Measurements from ENCODE around the gene SKAP1.

Gene SKAP1

DNA sequence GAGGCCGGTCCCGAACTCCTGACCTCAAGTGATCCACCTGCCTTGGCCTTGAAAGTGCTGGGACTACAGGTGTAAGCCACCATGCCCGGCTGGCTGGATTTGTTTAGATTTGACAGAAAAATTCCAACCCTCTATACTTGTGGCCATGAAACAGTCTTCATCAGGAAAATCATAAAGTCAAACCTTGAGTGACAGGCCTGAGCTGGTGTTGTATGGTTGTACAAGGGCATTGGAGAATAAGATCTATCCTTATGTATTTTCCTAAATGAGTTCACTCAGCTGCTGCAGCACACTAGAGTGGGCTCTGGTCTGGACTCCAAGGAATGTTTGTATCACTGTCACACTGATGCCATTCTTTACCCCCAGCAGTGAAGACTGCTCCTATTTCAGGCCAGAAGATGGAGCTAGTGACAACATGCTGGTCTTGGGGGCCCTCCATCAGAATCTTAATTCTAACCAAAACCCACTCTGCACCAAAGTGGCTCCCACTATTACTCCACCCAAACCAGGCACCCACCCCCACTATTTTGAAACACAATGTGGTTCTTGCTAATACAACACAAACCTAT, 295.0 kb downstream of the SKAP1 start:
- DNase-seq = no peak

DNA sequence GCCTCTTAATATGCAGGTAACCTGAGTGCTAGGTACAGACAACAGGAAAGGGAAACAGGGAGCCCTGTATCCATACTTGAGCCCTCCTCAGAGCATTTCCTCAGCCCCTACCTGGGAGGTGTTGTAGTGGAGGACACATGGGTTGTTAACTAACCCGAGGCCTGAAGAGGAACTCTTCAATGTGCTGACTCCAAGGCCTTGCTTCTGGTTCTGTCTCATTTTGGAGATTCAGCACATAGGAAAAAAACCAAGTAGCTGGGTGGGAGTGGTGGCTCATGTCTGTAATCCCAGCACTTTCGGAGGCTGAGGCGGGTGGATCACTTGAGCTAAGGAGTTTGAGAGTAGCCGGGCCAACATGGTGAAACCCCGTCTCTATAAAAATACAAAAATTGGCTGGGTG, 297.6 kb downstream of the SKAP1 start:
- peak; percentile 92 for DNase-seq

DNA sequence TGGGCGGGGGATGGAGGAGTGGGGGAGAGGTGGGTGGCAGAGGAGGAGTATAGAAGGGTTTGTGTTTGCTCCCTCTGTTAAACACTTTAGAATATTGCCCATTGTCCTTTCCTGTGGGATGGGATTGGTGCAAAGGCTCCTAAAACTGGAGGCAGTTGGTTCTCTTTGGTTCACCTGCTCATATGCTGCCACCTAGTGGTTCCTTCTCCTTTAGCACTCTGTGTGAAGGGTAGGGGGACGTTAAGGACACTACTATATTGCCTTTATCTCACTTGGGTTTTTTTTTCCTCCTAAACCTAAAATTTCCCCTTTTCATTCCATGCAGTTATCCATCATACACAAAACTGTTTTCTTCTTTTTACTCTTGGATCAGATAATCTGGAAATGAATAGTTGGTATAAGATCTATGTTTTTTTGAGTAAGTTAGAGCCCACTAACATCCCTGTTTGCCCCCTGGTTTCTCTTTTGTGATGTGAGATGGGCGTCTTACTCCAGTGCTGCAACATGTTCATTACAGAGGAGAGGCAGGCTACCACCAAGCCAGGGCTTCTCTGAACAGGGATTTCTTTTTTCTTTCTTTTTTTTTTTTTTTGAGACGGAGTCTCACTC, 298.7 kb downstream of the SKAP1 start:
- peak; percentile 72 for DNase-seq

- DNase-seq = no peak
These were observed 300.0 kb downstream of the SKAP1 start for GRCh38 chr17:48129981-48130380.

- no peak for DNase-seq
These were observed 301.6 kb downstream of the SKAP1 start for GRCh38 chr17:48128400-48128799.

DNA sequence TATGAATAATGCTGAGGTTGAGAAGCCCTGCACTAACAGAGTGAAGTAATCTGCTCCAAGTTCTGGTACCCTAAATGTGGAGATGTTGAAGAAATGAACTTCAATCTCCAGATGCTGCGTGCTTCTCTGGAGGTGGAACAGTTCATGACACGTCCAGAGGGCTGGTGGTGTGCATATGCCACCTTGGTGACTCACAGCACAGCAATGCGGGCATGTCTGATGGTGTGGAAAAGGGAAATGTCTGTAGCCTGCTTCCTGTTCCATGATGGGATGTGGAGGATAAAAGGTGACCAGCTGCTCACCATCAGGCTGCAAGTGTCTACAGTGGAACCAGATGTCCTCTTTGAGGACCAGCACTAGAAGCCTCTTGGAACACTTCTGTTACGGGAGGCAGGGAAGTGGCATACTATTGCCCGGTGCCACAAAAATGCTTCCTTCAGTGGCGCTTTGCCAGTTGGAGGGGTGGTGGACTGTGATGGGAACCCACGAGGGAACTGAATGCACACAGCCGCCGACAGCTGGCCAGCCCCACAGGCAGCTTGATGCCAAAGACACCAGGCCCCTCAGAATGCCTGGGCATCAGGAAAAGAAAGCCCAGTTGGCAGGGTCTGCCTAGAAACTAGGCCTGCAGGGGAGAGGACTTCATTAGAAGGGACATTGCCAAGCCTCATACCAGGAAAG, 302.5 kb downstream of the SKAP1 start:
- DNase-seq = no peak

DNA sequence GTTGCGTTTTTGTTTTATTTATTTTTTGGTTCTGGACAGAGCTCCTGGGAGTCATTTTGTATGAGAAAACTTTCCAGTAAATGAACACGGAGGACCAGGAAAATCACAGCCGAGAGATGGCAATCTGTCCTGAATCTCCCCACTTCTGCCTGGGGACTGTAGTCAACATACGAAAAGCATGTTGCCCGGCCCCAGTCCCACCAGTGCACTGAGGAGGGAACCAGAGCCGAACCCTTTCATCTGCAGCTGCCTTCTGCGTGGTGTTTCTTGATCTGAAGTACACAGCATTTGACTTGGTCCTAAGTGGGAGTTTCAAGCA, 303.5 kb downstream of the SKAP1 start:
- DNase-seq = no peak

- no peak for DNase-seq
These were observed 304.0 kb downstream of the SKAP1 start for GRCh38 chr17:48125829-48126531.

DNA sequence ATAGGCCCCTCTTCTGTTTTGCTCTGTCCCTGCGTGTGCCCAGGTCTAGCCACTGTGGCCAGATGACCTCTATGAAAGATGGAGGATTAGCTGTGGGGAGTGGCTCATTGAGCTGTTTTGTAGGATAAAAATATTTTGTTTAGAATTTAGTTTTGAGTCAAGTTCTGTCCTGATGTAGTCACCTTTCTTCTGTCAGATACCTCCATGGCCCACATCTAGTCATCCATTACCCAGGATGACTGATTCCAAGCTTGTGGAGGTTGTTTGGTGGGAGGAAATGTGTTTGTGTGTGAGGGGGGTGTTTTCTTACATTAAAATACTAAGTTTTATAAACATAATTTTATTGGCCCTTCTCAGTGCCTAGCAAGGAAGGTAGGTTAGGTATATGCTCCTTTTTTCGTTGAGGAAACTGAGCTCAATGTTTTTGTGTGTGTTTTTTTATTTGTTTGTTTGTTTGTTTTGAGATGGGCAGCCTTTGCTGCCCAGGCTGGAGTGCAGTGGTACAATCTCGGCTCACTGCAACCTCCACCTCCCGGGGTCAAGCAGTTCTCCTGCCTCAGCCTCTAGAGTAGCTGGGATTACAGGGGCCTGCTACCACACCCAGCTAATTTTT, 306.1 kb downstream of the SKAP1 start:
- no peak for DNase-seq

- DNase-seq = no peak
These were observed 306.9 kb downstream of the SKAP1 start for GRCh38 chr17:48123111-48123510.

- DNase-seq = no peak
These were observed 307.4 kb downstream of the SKAP1 start for GRCh38 chr17:48122665-48123045.

GRCh38 chr17:48121923-48122664, 307.9 kb downstream of the SKAP1 start:
- no peak for DNase-seq

DNA sequence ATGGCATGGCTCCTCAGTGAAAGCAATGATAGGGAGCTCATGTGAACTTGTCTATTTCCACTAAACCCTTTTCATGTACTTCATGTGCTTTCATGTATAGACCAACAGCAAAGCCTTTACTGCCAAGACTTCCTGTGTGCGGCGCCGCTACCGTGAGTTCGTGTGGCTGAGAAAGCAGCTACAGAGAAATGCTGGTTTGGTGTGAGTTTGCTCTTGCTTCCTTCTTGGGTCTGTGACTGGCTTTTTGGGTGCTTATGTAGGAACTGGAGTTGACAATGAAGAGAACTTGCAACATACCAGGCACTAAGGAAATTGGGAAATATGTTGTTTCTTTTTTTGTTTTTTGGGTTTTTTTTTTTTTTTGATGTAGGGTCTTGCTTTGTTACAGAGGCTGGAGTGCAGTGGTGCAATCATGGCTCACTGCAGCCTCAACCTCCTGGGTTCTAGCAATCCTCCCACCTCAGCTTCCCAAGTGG, 316.8 kb downstream of the SKAP1 start:
- no peak for DNase-seq

DNA sequence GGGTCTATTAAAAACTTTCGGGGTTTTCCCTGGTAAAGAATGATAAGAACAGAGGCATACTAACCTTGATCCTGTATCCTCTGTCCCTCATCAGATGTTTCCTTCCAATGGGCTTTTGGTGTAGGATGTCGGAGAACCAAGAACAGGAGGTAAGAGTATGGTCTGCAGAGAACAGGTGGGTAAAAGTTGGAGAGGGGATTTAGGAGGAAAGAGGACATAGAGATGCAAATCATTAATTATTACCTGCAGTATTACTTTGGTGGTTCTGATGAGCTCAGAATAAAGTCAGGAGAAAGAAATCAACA, 318.1 kb downstream of the SKAP1 start:
- no peak for DNase-seq

DNA sequence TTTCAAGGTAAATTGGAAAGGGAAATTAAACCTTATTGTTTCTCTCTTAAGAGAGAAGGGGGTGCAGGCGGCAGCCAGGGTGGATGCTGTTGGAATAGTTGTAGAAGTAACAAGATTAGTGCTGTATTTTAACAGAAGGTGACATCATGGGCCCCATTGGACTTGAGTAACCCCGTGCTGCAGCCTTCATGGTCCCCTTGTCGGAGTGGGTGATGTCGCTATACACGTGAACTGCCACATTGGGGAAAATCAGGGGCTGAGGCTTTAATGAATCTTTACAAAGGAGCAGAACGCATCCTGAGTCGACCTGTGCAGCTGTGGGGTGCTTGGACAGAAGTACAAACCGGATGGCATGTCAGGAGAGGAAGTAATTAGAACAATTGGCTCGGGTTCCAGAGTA, 319.3 kb downstream of the SKAP1 start:
- no peak for DNase-seq

DNA sequence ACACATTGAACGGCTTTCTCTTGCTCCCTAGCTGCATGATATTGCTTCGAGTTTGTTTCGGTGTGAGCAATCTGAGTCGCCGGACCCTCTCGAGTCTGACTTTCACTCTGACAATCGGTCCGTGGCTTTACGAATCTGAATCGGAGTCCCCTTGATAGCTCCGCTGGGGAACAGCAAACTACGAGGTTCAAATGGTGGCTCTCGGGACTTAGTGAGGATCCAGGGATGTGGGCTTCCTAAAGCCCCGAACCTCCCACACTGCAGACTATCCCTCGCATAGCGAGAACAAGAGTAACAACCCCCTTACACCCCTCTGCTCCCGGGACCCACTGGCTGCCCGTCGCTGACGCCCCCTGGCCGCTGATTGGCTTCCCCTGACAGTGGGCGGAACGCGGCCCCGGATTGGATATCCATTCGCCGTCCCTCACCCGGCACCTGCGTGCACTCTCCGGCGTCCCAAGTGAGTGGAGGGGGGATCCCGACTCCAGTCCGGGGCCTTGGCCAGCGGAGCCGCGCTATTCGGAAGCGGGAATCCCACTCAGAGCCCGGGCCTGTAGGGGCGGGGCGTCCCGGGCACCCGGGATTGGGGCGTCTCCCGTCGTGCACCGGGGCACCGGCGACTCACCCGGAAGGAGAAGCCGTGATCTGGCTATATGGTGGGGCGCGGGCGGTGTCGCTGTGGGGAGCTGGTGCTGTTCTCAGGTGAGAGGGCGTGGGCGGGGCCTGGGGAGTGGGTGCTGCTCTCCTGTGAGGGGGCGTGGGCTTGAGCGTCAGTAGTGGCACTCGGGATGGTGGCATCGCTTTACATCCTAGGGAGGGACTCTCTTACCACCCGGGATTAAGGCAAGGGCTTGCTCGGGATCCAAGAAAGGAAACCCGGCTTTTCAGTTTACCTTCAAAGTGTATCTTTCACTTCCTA, 322.6 kb downstream of the SKAP1 start, which contains the start of gene SNX11:
SNX11 (plus strand) TSS at position 630 of the 919 bp plus-strand sequence. CDS start 4,278 bp downstream, outside the sequence.
- peak; percentile 93 for DNase-seq

DNA sequence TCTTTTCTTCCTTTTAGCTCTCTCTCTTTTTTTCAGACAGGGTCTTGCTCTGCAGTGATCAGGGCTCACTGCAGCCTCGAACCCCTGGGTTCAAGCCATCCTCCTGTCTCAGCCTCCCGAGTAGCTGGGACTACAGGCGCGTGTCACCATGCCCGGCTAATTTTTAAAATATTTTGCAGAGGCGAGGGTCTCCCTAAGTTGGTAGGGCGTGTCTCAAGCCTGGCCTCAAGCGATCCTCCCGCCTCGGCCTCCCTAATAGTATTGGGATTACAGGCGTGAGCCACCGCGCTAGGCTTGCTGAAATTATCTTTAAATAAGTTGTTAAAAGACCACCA, 323.2 kb downstream of the SKAP1 start:
- no peak for DNase-seq

DNA sequence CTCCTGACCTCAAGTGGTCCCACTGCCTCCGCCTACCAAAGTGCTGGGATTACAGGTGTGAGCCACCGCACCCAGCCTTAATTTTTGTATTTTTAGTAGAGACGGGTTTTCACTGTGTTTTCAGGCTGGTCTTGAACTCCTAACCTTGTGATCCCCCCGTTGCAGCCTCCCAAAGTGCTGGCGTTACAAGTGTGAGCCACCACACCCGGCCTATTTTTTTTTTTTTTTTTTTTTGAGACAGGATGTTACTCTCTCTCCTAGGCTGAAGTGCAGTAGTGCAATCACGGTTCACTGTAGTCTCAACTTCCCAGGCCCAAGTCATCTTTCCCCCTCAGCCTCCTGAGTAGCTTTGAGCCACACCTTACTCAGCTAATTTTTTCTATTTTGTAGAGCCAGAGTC, 325.6 kb downstream of the SKAP1 start:
- no peak for DNase-seq

DNA sequence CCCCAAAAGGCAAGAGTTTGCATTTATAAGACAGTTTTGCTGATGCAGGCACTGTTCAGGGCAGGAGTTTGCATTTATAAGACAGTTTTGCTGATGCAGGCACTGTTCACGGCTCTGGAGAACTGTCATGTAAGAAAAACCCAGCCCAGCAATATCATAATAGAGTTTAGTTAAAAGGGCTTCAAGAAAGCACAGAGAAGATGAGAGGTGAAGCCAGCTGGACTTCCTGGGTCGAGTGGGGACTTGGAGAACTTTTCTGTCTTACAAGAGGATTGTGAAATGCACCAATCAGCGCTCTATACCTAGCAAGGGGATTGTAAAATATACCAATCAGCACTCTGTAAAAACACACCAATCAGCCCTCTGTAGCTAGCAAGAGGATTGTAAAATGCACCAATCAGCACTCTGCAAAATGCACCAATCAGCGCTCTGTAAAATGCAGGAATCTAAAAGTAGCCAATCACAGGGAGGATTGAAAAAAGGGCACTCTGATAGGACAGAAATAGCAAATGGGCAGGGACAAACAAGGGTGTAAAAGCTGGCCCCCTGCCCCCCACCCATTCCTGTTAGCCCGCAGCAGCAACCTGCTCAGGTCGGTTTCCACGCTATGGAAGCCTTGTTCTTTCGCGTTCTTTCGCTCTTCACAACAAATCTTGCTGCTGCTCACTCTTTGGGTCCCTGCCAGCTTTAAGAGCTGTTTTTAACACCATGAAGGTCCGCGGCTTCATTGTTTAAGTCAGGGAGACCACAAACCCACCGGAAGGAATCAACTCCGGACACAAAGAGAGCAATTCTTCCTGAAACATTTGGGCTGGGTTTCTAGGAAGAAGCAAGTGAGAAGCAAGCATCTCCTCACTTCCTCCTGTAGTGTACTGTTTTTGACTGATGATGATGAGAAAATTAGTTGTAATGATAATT, 327.0 kb downstream of the SKAP1 start:
- DNase-seq = peak; percentile 92

- DNase-seq = no peak
These were observed 327.8 kb downstream of the SKAP1 start for GRCh38 chr17:48102043-48102750.
